HL-60/S4 treated with phorbol 12-myristate 13-acetate at 8.2 ng/mL for 4 days and 3 days (cell line): ENCODE results near the gene ATF3.
"Not testable (repeated sequence)": the region's sequence is repeated elsewhere in the genome, so short reads cannot be mapped to it uniquely, and the experiment has no call there.

Experiments used
- in situ Hi-C: fragments of 300-500 bp; cut with MboI; formaldehyde crosslinking; loops from 2 replicates; pipeline ENCODE4 v1.15.0; 2022; ENCODE audit warnings: low sequenced_read_pairs

ATF3 gene

GRCh38 chr1:212645546-212646543 is 37.3 kb downstream of the ATF3 start:
- in situ Hi-C loops: no loop called here

- in situ Hi-C loops: no loop called here
These were observed 38.0 kb downstream of the ATF3 start for GRCh38 chr1:212646588-212646987.

DNA sequence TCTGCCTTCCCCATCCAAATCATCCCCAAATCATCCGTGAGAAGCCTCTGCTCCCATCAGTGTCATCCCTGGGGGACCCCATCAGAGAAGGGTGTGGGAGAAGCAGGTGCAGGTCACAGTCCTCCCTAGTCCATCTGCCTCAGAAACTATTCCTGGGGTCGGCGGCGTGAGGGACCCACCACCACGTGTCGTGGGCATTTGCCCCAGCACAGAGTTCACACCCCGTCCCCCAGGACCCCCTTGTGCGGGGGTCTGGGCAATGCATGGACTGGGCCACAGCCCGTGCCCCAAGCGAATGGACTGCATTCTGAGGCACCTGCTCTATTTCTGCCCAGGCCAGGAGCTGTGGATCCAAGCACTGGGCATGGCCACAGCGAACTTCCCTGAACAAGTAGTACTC is 38.4 kb downstream of the ATF3 start:
- in situ Hi-C loops: no loop called here

DNA sequence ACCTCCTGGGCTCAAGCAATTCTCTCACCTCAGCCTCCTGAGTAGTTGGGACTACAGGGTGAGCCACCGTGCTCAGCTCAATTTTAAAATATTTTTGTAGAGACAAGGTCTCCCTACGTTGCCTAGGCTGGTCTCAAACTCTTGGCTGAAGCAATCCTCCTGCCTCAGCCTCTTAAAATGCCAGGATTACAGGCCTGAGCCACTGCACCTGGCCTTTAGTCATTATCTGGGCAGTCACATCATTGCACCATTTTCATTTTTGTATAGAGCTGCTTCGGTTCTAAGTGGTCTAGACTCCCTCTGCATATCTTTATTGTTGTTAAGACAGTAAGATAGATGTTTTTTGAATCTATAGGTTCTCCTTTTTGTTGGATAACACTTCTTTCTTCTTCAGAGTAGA is 39.9 kb downstream of the ATF3 start:
- in situ Hi-C loops: no loop called here

GRCh38 chr1:212649020-212649419 is 40.5 kb downstream of the ATF3 start:
- in situ Hi-C loops: no loop called here

GRCh38 chr1:212650228-212650627 is 41.7 kb downstream of the ATF3 start:
- in situ Hi-C loops: no loop called here

GRCh38 chr1:212651521-212651920 is 43.0 kb downstream of the ATF3 start:
- in situ Hi-C loops: no loop called here

- in situ Hi-C loops: no loop called here
These were observed 43.4 kb downstream of the ATF3 start for GRCh38 chr1:212651977-212652376.

- in situ Hi-C loops: no loop called here
These were observed 44.0 kb downstream of the ATF3 start for GRCh38 chr1:212652609-212653008.

DNA sequence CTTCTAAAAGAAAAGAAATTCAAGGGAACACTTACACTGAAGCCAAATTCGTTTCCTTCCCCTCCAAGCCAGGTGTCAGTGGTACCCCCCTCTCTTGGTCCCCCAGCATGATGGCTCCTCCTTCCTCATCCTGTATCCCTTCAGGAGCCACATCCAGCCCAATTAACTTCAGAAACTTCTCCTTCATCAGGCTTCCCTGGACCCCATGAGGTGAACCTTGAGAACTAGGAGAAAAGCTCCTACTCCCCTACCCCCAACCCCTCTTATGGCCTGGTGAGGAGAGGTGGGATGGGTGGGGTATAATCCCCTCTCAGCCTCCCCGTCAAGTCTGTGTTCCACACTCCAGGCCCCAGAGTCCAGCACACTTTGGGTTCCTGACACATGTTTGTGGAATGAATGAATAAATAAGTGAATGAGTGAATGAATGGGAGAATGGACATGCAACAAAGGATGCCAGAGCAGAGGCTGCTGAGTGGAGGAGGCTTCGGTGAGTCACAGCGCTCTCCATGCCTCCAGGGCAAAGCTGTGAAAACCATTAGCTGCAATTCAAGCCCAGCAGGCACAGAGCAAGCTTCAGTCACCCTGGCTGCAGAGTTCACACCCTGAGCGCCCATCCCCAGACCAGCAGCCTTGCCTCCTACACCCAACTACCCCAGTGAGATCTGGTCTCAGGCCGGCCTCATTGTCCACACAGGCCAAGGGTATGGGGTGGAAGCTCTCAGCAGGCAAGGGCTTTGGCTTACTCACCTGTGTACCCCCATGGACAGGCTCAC is 47.3 kb downstream of the ATF3 start:
- in situ Hi-C loops: no loop called here

- in situ Hi-C loops: no loop called here
These were observed 48.2 kb downstream of the ATF3 start for GRCh38 chr1:212656730-212657129.

DNA sequence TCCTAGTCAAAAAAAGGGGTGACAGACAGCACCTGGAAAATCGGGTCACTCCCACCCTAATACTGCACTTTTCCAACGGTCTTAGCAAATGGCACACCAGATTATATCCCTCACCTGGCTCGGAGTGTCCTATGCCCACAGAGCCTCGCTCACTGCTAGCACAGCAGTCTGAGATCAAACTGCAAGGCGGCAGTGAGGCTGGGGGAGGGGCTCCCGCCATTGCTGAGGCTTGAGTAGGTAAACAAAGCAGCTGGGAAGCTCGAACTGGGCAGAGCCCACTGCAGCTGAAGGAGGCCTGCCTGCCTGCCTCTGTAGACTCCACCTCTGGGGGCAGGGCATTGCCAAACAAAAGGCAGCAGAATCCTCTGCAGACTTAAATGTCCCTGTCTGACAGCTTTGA is 49.7 kb downstream of the ATF3 start:
- in situ Hi-C loops: not testable (repeated sequence)

- in situ Hi-C loops: no loop called here
These were observed 56.0 kb downstream of the ATF3 start for GRCh38 chr1:212664409-212665199.

- in situ Hi-C loops: no loop called here
These were observed 56.9 kb downstream of the ATF3 start for GRCh38 chr1:212665241-212666115.

GRCh38 chr1:212666116-212666775 is 57.7 kb downstream of the ATF3 start:
- in situ Hi-C loops: no loop called here

DNA sequence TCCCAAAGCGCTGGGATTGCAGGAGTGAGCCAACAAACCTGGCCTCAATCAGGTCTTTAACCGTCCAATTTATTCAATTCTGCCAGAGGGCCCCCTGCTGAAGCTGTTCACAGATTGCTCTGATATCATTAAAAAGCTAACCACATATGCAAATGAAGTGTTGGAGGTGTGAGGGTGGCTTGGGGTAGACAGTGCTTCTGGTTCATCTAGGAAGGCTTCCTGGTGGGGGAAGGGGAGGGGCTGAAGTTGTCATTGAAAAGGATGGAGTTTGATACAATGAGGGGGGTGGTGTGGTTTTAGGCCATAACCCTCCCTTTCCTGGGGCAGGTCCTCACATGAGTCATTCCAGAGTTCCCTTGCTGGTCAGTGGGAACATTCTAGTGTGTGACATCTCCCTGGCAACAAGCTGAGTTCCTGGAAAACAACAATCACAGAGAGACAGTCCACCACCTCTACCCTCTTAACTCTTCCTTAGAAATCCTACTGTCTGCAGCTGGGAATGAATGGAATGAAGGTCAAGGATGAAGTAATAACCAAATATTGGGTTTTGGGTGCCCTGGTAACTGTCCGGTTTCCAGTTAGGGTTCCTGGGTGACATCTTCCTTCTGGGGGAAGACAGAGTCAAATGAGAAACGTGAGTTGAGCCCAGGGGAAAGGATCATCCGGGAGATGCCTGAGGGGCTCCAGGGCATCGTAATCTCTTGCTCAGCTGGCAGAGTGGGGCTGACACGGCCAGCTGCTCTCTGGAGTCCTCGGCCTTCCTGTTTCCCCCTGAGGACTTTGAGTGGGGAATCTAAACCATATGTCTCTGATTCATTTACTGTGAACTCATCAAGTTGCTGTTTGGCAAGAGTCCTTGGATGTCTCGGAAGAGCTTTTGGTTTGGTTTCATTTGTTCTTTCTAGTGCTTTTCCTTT is 58.9 kb downstream of the ATF3 start:
- in situ Hi-C loops: no loop called here

GRCh38 chr1:212668477-212668876 is 59.9 kb downstream of the ATF3 start:
- in situ Hi-C loops: no loop called here

DNA sequence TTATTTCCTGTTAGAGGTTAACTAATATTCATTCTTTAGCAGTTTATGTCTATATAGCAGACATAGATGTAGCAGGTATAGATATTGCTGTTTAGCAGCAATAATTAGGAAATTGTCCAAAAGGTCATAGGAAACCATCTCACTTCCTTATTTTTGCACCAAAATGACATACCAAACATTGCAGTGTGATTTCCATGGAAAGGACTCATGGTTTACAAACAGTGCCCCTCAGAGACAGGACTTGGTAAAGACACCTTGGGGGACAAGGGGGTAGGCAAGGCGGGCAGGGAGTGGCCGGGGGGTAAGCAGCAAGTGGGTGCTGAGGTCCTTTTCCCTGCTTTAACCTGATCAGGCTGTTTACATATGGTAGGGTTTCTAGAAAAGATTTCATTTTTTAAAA is 60.5 kb downstream of the ATF3 start:
- in situ Hi-C loops: no loop called here

DNA sequence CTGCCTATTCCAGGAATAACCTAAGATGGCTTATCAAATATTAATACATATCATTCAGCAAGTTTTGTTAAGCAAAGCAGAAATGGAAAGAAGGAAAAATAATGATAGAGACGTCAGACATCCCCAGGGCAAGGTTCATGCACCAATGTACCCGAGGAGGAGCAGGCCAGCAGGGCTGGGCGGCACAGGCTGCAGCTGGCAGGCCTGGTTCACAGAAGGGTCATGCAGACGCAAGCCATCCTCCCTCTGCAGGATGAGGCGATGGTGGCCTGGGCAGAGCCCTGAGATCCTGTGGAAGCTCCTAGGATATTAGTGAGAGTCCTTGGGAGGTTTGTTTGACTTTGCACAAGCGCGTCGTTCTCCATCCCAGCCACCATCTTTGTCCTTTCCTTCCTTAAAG is 61.0 kb downstream of the ATF3 start:
- in situ Hi-C loops: no loop called here
